ENCODE data around the gene CARMIL3. TPM values are rescaled to one million over a fixed set of nuclear protein-coding genes. Genes with fewer than 3 reads are reported as not detected.
A peak's percentile ranks its signal among the peaks of the same experiment; 100 is the strongest.
"Not testable (repeated sequence)": the region's sequence is repeated elsewhere in the genome, so short reads cannot be mapped to it uniquely, and the experiment has no call there.

The CARMIL3 gene, protein sequence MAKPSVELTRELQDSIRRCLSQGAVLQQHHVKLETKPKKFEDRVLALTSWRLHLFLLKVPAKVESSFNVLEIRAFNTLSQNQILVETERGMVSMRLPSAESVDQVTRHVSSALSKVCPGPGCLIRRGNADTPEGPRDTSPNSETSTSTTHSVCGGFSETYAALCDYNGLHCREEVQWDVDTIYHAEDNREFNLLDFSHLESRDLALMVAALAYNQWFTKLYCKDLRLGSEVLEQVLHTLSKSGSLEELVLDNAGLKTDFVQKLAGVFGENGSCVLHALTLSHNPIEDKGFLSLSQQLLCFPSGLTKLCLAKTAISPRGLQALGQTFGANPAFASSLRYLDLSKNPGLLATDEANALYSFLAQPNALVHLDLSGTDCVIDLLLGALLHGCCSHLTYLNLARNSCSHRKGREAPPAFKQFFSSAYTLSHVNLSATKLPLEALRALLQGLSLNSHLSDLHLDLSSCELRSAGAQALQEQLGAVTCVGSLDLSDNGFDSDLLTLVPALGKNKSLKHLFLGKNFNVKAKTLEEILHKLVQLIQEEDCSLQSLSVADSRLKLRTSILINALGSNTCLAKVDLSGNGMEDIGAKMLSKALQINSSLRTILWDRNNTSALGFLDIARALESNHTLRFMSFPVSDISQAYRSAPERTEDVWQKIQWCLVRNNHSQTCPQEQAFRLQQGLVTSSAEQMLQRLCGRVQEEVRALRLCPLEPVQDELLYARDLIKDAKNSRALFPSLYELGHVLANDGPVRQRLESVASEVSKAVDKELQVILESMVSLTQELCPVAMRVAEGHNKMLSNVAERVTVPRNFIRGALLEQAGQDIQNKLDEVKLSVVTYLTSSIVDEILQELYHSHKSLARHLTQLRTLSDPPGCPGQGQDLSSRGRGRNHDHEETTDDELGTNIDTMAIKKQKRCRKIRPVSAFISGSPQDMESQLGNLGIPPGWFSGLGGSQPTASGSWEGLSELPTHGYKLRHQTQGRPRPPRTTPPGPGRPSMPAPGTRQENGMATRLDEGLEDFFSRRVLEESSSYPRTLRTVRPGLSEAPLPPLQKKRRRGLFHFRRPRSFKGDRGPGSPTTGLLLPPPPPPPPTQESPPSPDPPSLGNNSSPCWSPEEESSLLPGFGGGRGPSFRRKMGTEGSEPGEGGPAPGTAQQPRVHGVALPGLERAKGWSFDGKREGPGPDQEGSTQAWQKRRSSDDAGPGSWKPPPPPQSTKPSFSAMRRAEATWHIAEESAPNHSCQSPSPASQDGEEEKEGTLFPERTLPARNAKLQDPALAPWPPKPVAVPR (N-terminal part only)
- 0.30 TPM for polyA plus RNA-seq (2012; ENCODE audit: low read depth, missing spikeins)

DNA sequence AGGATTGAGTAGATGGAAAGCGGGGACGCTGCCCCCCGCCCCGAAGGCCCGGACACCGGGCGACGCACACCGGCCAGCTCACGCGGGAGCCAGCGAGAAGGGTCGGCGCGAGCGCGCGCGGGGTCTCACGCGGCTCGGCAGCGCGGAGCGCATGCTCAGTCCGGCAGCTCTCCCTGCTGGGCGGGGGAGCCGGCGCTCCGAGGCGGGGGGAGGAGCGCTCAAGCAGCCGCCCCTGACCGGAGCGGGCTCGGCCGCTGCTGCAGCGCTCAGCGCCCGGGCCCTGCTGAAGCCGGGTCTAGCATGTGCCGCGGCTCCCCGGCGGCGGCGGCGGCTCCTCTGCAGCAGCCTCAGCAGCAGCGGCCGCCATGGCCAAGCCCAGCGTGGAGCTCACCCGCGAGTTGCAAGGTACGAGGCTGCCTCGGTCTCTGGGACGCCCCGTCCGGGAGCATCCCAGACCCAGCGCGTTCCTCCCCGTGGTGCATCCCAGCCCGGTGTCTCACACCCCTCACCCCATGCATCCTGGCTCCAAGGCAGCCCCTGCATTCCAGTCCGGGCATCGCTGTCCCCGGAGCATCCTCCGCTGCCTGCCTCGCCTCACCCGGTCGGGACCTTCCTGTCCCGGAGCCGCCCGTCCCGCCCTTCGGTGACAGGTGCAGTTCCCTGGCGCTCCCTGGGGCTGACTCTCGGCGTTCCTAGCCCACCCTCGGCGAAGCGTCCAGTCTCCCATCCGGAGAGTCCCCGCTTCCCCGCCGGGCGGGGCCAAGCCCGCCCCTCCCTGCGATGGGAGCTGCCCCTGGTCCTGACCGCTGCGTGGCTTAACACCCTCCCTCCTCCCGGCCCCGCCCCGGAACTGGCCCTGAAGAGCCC is at the start of gene CARMIL3:
TSS of gene CARMIL3 (plus strand) at position 221 of the 867 bp plus-strand sequence. CDS start at position 366, 145 bp downstream.
- TF ChIP-seq POLR2A (IDR thresholded peaks at IDR 0.05; ENCODE audit: low read depth, low read length) (no peak), SPI1 (IDR thresholded peaks at IDR 0.05; ENCODE audit: low read depth, low read length) (no peak), TAF1 (IDR thresholded peaks at IDR 0.05; ENCODE audit: low read depth, low read length) (no peak), POLR2AphosphoS5 (IDR thresholded peaks at IDR 0.05; ENCODE audit: low read depth, low read length) (no peak), POU2F2 (IDR thresholded peaks at IDR 0.05; ENCODE audit: low read depth, low read length) (no peak)
- peak; percentile 86 for DNase-seq (ENCODE audit: insufficient read length, low spot score)
- FAIRE-seq, result peak; percentile 95

DNA sequence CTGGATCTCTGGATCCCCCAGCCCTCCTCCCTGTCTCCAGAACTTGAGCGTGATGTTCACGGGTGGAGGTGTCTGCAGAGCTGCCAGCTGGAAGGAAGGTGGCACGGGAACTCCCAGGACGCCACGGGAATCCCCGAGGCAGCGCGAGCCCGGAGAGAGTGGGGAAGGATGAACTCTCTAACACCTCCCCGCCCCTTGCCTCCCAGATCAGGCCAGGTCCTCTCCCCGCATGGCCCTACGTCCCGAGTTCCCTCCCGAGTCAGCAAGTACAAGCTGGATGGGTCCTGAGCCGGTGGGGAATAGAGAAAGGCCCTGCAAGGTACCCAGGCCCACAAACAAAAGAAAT is 45.4 kb upstream of the CARMIL3 start:
- FAIRE-seq, result peak; percentile 81
- DNase-seq (ENCODE audit: insufficient read length, low spot score), result not testable (repeated sequence)

DNA sequence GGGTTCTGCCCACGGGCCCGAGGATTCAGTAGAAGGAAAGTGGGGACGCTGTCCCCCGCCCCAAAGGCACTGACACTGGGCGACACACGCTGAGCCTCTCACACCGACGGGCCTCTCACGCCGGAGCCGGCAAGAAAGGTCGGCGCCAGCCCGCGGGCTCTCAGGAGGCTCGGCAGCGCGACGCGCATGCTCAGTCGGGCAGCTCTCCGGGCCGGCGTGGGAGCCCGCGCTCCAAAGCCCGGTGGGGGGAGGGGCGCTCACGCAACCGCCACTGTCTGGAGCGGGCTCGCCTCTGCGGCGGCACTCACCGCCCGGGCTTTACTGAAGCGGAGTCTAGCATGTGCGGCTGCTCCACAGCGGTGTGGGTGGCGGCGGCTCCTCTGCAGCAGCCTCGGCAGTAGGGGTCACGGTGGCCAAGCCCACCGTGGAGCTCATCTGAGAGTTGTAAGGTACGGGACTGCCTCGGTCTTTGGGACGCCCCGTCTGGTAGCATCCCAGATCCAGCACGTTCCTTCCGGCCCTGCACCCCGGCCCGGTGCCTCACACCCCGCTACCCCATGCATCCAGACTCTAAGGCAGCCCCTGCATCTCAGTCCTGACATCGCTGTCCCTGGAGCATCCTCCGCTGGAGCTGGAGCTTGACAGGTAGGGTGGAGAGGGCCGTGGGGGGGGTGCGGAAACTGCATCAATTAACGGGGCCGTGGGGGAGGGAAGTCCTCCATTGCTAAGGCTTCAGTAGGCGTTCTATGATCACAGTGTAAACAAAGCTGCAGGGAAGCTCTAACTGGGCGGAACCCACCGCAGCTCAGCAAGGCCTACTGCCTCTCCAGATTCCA is 44.8 kb upstream of the CARMIL3 start:
- DNase-seq (ENCODE audit: insufficient read length, low spot score), result not testable (repeated sequence)
- FAIRE-seq, result peak; percentile 84

DNA sequence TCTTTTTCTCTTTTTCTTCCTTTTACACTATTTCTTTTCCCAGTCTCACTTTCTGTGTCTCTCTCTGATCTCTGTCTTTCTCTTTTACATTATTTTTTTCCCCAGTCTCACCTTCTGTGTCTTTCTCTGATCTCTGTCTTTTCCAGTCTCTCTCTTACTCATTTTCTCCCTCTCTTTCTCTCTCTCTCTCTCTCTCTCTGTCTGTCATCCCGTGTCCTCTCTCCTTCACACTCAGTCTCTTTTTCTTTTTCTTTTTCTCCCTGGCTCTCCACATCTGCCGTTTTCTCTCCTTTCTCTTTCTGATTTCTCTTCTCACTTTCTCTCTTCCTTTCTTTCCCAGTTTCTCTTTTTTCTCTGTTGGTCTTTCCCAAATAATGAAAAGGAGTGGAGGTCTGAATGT is 40.8 kb upstream of the CARMIL3 start:
- TF ChIP-seq POLR2A (IDR thresholded peaks at IDR 0.05; ENCODE audit: low read depth, low read length) (no peak), POLR2AphosphoS5 (IDR thresholded peaks at IDR 0.05; ENCODE audit: low read depth, low read length) (no peak), TAF1 (IDR thresholded peaks at IDR 0.05; ENCODE audit: low read depth, low read length) (no peak)
- DNase-seq (ENCODE audit: insufficient read length, low spot score) (no peak), FAIRE-seq (no peak)

DNA sequence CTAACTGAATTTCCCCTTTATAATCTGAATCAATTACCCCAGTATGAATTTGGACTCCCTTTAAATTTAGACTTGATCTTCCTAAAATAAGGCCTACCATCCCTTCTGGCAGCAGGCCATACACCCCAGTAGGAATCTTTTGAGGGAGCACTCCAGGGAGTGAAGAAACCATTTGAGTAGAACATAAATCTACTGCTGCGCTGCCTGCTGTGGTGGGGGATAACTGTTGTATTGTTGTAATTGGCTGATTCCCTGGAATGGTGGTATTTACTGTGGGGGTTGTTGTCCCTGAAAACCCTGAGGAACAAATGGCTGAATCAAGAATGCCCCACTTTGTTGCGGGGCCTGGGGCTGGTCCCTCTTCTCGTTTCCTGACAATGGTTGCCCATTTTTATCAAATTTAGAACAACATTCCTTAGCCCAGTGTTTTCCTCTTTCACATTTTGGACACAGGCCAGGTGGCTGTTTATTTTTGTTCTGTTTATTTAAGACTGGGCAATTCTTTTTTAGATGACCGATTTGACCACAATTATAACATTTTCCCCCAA is 39.0 kb upstream of the CARMIL3 start:
- FAIRE-seq; DNase-seq (ENCODE audit: insufficient read length, low spot score): not testable (repeated sequence)

DNA sequence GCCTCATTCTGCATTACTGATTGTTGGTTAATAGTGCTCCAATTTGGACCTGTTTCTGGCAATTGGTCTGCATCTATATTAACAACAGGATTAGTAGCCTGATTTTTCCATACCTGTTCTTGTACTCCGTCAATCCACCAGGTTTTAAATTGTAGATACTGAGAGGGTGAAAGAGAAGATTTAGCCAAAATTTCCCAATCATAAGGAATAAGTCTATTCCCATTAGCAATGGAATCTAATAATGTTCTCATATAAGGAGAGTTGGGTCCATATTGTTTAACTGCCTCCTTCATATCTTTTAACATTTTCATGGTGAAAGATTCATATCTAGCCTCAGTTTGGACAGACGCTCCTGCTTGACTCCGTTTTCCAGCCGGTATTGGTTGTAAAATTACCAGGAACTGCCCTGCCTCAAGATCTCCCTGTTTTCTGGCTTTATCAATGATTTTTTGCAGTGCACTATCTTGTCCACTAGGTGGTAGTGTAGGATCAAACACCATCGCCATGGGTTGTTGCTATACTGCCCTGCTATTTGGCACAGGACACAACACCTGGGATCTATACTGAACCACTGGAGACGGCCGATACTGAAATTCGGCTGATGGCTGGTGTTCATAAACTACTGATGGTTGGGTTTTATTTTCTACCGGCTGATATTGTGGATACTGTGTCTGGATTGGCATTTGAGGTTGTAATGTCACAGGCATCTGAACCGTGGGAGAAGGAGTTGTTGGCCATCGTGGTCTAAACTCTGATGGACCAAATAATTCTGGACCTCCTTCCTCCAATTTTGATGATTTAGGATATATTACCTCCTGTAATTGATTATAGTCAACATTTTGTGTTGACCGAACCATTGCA is 37.9 kb upstream of the CARMIL3 start:
- FAIRE-seq (peak; percentile 89), DNase-seq (ENCODE audit: insufficient read length, low spot score) (peak; percentile 57)
- 0 out of 2 replicates have a peak, but pooled peaks have one; percentile 4 for TF ChIP-seq SPI1 (IDR thresholded peaks at IDR 0.05; ENCODE audit: low read depth, low read length)
- TF ChIP-seq TAF1 (IDR thresholded peaks at IDR 0.05; ENCODE audit: low read depth, low read length), result no peak
- TF ChIP-seq PAX5 (IDR thresholded peaks at IDR 0.05; ENCODE audit: insufficient read depth, low read length, severe bottlenecking), result no peak
- no peak for TF ChIP-seq POU2F2 (IDR thresholded peaks at IDR 0.05; ENCODE audit: low read depth, low read length)
- TF ChIP-seq POLR2AphosphoS5 (IDR thresholded peaks at IDR 0.05; ENCODE audit: low read depth, low read length), result no peak
- TF ChIP-seq POLR2A (IDR thresholded peaks at IDR 0.05; ENCODE audit: low read depth, low read length), result no peak

DNA sequence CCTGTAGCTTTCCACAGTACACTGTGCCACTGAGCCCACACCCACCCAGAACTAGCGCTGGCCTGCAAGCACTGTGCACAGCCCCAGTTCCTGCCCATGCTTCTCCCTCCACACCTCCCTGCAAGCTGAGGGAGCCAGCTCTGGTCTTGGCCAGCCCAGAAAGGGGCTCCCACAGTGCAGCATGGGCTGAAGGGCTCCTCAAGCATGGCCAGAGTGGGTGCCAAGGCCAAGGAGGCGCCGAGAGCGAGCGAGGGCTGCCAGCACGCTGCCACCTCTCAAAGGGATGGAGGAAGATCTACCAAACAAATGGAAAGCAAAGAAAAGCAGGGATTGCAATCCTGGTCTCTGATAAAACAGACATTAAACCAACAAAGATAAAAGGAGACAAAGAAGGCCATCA is 36.1 kb upstream of the CARMIL3 start:
- FAIRE-seq; DNase-seq (ENCODE audit: insufficient read length, low spot score): not testable (repeated sequence)

DNA sequence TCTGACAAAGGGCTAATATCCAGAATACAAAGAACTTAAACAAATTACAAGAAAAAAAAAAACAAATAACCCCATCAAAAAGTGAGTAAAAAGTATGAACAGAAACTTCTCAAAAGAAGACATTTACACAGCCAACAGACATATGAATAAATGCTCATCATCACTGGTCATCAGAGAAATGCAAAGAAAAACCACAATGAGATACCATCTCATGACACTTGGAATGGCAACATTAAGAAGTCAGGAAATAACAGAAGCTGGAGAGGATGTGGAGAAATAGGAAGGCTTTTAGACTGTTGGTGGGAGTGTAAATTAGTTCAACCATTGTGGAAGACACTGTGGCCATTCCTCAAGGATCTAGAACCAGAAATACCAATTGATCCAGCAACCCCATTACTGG is 32.8 kb upstream of the CARMIL3 start:
- FAIRE-seq; DNase-seq (ENCODE audit: insufficient read length, low spot score): not testable (repeated sequence)

DNA sequence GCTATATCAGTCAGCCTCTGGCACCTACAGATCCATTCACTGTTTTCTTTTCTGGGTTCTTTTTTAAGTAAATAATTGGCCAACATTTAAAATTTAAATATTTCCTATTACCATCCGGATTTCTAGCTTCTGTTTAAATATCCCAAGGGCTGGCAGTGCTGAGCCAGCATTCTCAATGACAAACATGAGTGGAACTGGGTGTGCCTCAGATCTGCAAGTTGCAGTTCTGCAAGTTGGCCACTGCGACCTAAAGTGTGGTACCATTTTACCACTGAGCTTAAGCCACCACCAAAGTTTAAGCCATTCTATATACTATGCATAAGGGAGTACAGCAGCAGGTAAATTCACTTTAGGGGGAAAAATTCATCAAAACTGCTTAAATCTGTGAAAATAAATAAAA is 31.9 kb upstream of the CARMIL3 start:
- not testable (repeated sequence) for DNase-seq (ENCODE audit: insufficient read length, low spot score); FAIRE-seq

DNA sequence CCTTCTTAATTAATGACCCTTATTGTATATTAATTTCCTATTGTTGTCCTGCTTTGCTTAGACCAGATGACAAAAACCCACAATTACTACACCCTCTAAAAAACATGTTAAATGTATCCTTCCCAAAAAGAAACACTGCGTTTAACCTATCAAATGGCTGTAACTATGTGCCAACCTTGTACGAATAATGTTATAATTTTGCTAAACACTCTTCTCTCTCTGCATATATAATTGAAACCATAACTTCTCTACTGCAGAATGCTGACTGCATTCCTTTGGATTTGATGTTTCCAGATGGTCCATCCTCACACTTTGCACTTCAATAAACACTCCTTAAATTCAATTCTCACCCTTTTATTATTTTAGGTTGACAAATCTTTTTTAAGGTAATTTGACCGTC is 31.3 kb upstream of the CARMIL3 start:
- FAIRE-seq; DNase-seq (ENCODE audit: insufficient read length, low spot score): not testable (repeated sequence)

DNA sequence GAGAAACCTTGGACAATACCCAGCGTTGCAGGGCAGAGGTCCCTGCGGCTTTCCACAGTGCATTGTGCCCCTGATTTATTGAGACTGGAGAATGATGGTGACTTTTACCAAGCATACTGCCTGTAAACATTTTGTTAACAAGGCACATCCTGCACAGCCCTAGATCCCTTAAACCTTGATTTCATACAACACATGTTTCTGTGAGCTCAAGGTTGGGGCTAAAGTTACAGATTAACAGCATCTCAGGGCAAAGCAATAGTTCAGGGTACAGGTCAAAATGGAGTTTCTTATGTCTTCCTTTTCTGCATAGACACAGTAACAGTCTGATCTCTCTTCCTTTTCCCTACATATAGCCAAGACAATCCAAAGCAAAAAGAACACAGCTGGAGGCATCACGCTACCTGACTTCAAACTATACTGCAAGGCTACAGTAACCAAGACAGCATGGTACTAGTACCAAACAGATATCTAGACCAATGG is 26.8 kb upstream of the CARMIL3 start:
- FAIRE-seq; DNase-seq (ENCODE audit: insufficient read length, low spot score): not testable (repeated sequence)

DNA sequence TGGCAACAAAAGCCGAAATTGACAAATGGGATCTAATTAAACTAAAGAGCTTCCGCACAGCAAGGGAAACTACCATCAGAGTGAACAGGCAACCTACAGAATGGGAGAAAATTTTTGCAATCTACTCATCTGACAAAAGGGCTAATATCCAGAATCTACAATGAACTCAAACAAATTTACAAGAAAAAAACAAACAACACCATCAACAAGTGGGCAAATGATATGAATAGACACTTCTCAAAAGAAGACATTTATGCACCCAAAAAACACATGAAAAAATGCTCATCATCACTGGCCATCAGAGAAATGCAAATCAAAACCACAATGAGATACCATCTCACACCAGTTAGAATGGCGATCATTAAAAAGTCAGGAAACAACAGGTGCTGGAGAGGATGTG is 22.1 kb upstream of the CARMIL3 start:
- not testable (repeated sequence) for DNase-seq (ENCODE audit: insufficient read length, low spot score); FAIRE-seq

DNA sequence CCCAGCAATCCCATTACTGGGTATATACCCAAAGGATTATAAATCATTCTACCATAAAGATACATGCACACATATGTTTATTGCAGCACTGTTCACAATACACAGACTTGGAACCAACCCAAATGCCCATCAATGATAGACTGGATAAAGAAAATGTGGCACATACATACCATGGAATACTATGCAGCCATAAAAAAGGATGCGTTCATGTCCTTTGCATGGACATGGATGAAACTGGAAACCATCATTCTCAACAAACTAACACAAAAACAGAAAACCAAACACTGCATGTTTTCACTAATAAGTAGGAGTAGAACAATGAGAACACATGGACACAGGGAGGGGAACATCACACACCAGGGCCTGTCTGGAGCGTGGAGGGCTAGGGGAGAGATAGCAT is 20.5 kb upstream of the CARMIL3 start:
- not testable (repeated sequence) for DNase-seq (ENCODE audit: insufficient read length, low spot score); FAIRE-seq

All from GM12891 (cell line).